Activated naive CD4-positive, alpha-beta T cell treated with anti-CD3 and anti-CD28 coated beads, Interleukin-2, amount 50 U/mL, for 24 hours (primary cell): ENCODE measurements around the gene PRKAG1.

ENCODE experiments used
- H3K27ac Mint-ChIP-seq: one replicate; pipeline ENCODE4 v1.8.0; 2021; ENCODE audit warnings: mild to moderate bottlenecking, mixed read lengths
- H3K27me3 Mint-ChIP-seq: one replicate; pipeline ENCODE4 v1.8.0; 2021; ENCODE audit warnings: mixed read lengths
- H3K36me3 Mint-ChIP-seq: one replicate; pipeline ENCODE4 v1.8.0; 2021; ENCODE audit warnings: mixed read lengths
- H3K4me1 Mint-ChIP-seq: one replicate; pipeline ENCODE4 v1.8.0; 2021; ENCODE audit warnings: mixed read lengths
- H3K4me3 Mint-ChIP-seq: one replicate; pipeline ENCODE4 v1.8.0; 2021; ENCODE audit warnings: mild to moderate bottlenecking, mixed read lengths
- H3K9me3 Mint-ChIP-seq: one replicate; pipeline ENCODE4 v1.8.0; 2021; ENCODE audit warnings: mixed read lengths

Gene PRKAG1

DNA sequence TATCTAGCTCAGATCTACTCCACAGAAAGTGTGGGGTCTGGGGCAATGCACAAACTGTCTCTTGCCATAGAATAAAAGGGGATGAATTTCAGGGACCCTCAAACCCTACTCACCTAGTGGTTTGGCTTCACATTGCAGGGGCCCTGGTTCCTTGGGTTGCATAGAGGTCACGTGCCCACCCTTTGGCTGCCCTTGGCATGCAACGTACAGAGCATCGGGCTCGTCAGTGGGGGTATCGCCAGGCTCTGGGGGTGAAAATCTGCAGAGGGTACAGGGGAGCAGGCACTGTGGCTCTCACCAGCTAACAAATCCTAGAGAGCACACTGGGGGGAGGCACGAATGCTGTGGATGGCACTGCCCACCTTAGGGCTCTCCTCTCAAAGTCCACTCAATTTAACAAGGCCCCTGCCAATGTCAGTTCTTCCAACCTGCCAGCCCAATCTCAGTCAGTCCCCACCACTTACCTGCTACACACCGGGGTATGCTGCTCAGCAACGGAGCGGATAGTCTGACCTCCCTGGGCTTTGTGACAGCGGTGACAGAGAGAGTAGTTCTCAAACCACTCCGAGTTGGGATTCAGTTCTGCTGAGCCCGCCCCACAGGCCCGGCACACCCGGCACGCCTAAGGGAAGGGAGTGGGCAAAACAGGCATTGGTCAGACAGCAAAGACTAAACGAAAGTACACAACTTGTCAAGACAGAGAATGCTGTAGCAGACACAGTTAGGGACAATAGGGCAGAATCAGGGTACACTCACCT lies 34.1 kb upstream of the PRKAG1 start:
- Mint-ChIP-seq H3K4me1 (peaks cover 43% of the 10 kb centered on the region), H3K27ac (no peak overlapping the region), H3K9me3 (no peaks in the 10 kb centered on the region), H3K4me3 (no peak overlapping the region), H3K27me3 (no peaks in the 10 kb centered on the region), H3K36me3 (peaks cover 17% of the 10 kb centered on the region)

DNA sequence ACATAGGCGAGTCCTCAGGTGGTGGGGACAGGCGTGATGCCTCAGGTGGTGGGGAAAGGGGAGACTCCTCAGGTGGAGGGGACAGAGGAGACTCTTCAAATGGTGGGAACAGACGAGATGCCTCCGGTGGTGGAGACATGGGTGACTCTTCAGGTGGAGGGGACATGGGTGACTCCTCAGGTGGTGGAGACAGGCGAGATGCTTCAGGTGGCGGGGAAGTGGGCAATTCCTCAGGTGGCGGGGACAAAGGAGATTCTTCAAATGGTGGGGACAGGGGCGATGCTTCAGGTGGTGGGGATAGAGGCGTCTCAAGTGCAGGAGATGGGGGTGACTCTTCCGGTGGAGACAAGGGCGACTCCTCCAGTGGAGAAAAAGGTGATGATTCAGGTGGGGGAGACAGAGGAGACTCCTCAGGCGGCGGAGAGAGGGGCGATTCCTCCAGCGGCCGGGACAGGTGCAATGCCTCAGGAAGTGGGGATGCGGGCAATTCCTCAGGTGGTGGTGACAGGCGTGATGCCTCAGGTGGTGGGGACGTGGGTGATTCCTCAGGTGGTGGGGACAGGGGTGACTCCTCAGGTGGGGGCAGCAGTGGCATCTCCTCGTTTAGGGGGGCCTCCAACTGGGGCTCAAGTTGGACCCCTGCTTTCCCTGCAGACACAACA lies 33.3 kb upstream of the PRKAG1 start:
- H3K4me1 Mint-ChIP-seq, result peaks cover 36% of the 10 kb centered on the region
- H3K27me3 Mint-ChIP-seq, result no peaks in the 10 kb centered on the region
- no peak overlapping the region for H3K4me3 Mint-ChIP-seq
- no peaks in the 10 kb centered on the region for H3K9me3 Mint-ChIP-seq
- peaks cover 17% of the 10 kb centered on the region for H3K36me3 Mint-ChIP-seq
- H3K27ac Mint-ChIP-seq, result peak overlapping the region; percentile 82

DNA sequence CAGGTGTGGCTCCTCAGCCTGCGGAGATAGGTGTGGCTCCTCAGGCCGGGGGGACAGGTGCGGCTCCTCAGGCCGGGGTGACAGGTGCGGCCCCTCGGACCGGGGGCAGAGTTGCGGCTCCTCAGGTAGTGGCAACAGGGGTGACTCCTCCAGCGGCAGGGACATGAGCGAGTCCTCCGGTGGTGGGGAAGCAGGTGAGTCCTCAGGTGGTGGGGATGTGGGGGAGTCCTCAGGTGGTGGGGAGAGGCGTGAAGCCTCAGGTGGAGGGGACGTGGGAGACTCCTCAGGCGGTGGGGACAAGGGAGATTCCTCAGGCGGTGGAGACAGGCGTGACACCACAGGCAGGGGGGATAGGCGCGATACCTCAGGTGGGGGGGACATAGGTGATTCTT lies 32.8 kb upstream of the PRKAG1 start:
- Mint-ChIP-seq H3K9me3 (no peaks in the 10 kb centered on the region), H3K27me3 (no peaks in the 10 kb centered on the region), H3K27ac (no peak overlapping the region), H3K36me3 (peaks cover 19% of the 10 kb centered on the region), H3K4me1 (peaks cover 30% of the 10 kb centered on the region), H3K4me3 (no peak overlapping the region)

DNA sequence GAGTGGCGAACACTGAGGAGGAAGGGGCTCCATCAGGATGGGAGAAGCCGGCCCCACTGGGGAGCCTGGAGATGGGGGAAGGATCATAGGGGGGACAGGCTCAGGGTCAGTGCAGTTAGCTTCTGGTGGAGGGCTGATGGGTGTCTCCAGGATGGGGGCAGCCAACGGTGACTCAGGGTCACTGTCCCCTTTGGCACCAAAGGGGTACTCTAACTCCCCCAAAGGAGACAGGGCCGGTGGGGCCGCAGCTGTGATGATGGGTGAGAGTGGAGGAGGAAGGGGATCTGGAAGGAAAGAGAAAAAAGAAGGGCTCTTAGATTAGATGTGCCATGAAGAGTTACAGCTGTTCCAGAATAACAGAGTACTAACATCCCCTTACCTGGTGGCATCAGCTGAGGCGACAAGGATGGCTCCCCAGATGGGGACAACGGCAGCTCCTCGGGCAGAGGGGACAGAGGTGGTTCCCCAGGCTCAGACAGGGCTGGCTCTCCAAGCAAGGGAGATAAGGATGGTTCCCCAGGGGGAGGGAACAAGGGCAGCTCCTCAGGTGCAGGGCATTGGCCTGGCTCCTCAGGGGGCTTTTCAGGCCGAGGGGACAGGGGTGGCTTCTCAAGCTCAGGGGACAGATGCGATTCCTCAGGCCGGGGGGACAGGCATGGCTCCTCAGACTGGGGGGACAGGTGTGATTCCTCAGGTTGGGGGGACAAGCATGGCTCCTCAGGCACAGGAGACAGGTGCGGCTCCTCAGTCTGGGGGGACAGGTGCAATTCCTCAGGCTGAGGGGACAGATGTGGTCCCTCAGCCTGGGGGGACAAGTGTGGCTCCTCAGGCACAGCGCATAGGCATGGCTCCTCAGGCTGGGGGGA lies 32.2 kb upstream of the PRKAG1 start:
- Mint-ChIP-seq H3K4me3 (no peak overlapping the region), H3K27ac (no peak overlapping the region), H3K27me3 (no peaks in the 10 kb centered on the region), H3K4me1 (peaks cover 24% of the 10 kb centered on the region), H3K9me3 (no peaks in the 10 kb centered on the region), H3K36me3 (peaks cover 16% of the 10 kb centered on the region)

DNA sequence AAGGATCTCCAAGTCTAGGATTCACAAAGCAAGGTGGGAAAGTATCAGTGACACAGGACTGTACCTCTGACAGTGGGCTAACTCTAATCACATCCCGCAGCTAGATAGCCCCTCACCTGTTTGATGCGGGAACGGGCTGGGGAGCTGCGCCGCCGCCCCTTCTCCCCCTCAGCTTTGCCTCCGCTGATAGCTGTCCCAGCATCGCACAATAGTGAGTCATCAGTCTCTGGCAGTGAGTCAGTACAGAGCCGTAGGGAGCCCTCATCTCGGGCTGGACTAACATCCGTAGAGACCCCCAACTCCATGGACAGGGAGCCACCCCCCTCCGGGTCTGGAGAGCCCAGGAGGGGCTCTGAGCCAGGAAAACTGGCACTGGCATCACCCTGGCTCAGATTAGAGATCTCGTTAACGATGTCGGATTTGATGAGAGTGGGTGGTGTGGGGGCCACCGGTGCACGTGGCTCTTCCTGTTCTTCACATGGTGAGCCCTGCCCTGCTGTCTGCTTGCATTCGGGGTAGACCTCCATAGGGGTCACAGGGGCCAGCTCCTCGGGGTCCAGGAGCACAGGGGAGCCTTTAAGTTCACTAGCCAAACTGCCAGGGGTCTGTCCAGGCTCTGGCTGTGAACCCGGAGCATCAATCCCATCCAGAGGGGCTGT lies 31.1 kb upstream of the PRKAG1 start:
- no peak overlapping the region for H3K4me3 Mint-ChIP-seq
- H3K4me1 Mint-ChIP-seq, result peaks cover 14% of the 10 kb centered on the region
- H3K9me3 Mint-ChIP-seq, result no peaks in the 10 kb centered on the region
- H3K27ac Mint-ChIP-seq, result no peak overlapping the region
- H3K36me3 Mint-ChIP-seq, result peaks cover 16% of the 10 kb centered on the region
- H3K27me3 Mint-ChIP-seq, result no peaks in the 10 kb centered on the region

DNA sequence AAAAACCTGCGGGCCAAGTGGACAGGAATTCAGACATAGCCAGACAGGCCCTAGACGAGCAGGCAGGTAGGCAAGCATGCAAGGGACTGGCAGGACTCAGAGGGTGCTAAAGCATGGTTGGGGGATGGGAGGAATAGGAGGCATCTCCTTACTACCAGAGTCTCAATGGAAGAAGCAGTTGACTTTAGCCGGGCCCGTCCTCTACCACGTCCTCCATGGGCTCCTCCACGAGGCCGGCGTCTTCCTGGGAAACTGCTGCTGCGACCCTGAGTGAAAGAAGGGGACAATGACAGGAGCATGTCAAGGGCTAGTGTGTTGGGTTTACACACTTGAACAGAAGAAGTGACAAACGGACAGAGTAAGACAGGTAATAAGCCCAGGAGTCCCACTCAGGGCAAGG lies 30.4 kb upstream of the PRKAG1 start:
- H3K36me3 Mint-ChIP-seq, result peaks cover 17% of the 10 kb centered on the region
- H3K4me1 Mint-ChIP-seq, result peaks cover 14% of the 10 kb centered on the region
- H3K27me3 Mint-ChIP-seq, result no peaks in the 10 kb centered on the region
- no peaks in the 10 kb centered on the region for H3K9me3 Mint-ChIP-seq
- H3K4me3 Mint-ChIP-seq, result no peak overlapping the region
- H3K27ac Mint-ChIP-seq, result no peak overlapping the region

DNA sequence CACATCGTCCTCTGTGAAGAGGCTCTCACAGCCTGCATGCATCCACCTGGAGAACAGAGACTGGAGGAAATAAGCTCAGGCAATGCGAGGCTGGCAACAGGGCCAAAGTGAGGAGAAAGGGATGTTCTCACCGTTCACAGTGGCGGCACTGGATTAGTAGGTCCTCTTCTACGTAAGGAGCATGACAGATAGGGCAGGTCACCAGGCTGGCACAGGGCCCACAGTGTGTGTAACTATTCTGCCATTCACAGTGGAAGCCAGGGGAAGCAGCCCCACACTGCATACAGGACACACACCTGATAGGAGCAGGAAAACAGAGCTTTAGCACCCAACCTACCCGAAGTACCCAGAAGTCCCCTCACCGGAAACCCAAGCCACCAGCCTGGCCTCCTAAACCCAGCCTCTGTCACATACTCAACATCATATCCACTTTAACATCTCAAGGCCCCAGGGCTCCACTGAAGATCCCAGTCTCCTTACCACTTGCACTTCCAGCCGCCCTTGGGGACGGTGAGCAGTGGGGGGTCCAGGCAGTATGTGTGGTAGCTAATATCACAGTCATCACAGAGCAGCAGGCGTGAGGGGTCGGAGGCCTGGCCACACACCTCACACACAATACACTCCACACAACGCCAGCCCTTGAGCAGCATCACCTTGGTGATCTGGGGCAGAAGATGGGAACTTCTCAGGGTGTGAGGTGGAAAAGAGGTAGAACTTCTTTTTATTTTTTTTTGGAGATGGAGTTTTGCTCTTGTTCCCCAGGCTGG lies 27.7 kb upstream of the PRKAG1 start:
- Mint-ChIP-seq H3K36me3 (peaks cover 13% of the 10 kb centered on the region), H3K4me3 (no peak overlapping the region), H3K4me1 (peaks cover 6% of the 10 kb centered on the region), H3K9me3 (no peaks in the 10 kb centered on the region), H3K27me3 (no peaks in the 10 kb centered on the region), H3K27ac (peak overlapping the region; percentile 46)

DNA sequence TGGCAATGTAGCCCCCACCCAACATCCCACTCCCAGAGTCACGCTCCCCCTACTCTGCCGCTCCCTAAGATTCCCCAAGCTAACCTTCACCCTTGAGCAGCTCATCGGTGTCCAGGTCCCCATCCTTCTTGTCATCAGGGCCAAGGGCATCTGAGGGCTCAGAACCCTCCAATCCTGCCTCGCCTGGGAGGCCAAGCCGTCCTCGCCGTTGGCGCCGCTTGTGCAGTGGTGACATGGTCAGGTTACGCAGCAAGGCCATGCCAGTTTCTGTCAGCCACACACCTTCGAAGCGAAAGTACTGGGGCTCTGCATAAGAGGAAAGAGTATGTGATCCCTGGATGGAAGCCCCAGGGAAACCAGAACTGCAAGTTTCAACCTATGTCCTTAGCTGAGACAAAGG lies 26.1 kb upstream of the PRKAG1 start:
- Mint-ChIP-seq H3K36me3 (peaks cover 13% of the 10 kb centered on the region), H3K27me3 (no peaks in the 10 kb centered on the region), H3K9me3 (no peaks in the 10 kb centered on the region), H3K27ac (no peak overlapping the region), H3K4me3 (no peak overlapping the region), H3K4me1 (peaks cover 6% of the 10 kb centered on the region)

DNA sequence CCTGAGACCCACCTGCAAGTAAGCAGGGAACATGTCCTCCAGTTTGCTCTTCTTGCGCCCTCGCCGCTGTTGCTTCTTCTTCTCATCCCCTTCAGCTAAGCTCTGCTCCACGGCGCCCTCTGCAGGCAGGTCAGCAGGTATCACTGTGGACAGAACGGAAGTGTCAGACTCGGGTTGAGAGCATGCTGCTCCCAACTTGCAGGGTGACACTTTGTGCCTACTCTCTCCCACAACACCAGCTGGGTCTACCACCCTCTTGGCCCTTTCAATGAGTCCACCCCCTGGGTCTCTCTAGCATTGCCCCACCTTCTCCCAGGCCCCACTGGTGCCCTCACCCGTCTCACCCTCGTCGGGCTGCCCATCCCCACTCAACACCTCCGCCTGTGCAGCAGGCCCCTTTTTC lies 25.3 kb upstream of the PRKAG1 start:
- H3K27ac Mint-ChIP-seq, result no peak overlapping the region
- peaks cover 12% of the 10 kb centered on the region for H3K36me3 Mint-ChIP-seq
- H3K27me3 Mint-ChIP-seq, result no peaks in the 10 kb centered on the region
- no peak overlapping the region for H3K4me3 Mint-ChIP-seq
- H3K4me1 Mint-ChIP-seq, result peaks cover 6% of the 10 kb centered on the region
- H3K9me3 Mint-ChIP-seq, result no peaks in the 10 kb centered on the region

DNA sequence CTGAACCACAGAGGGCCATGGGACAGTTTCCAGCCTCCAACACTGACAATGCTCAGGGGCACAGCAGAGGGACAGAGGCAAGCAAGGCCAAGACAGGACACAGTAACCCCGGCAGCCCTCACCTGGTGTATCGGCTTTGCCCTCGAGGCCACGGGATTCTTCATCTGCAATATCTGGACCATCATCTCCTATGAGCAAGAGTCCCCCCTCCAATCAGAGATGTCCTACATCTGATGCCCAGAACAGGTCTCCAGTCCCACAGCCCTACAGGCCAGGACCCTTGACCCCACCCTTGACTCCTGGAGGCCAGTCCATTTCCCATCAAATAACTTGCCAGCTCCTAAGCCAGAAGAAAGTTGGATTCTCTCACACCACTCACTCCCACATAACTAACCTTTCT lies 24.7 kb upstream of the PRKAG1 start:
- H3K27ac Mint-ChIP-seq, result no peak overlapping the region
- peaks cover 14% of the 10 kb centered on the region for H3K36me3 Mint-ChIP-seq
- H3K4me1 Mint-ChIP-seq, result peaks cover 6% of the 10 kb centered on the region
- no peaks in the 10 kb centered on the region for H3K27me3 Mint-ChIP-seq
- H3K9me3 Mint-ChIP-seq, result no peaks in the 10 kb centered on the region
- no peak overlapping the region for H3K4me3 Mint-ChIP-seq

DNA sequence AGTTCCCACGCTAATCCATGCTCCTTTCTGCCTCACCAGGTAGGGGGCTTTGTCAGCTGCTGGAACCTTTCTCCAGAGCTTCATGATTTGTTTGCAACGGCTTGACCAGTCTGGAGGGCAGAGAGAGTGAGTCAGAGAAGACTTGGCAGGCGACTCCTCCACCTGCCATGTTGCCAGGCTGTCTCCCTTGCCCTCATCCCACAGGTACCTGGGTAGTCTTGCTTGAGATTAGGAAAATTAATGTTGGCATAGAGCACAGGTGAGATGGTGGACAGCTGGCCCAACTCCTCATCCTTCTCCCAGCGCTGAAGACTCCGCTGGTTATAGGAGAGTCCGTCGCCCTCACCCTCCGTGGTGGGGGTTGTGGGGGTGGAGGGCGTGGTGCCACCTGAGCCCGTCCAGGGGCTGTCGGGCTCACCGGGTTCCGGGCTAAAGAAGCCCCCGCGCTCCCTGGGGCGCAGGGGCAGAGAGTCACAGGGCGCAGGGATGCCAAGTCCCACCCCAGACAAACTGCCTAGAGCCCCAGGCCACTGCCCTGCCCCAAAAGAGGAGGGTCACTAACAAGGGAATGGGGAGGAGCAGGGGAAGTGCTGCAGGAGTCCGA lies 23.4 kb upstream of the PRKAG1 start:
- no peak overlapping the region for H3K27ac Mint-ChIP-seq
- H3K4me1 Mint-ChIP-seq, result peaks cover 6% of the 10 kb centered on the region
- H3K27me3 Mint-ChIP-seq, result no peaks in the 10 kb centered on the region
- H3K4me3 Mint-ChIP-seq, result no peak overlapping the region
- H3K36me3 Mint-ChIP-seq, result peaks cover 9% of the 10 kb centered on the region
- H3K9me3 Mint-ChIP-seq, result no peaks in the 10 kb centered on the region

DNA sequence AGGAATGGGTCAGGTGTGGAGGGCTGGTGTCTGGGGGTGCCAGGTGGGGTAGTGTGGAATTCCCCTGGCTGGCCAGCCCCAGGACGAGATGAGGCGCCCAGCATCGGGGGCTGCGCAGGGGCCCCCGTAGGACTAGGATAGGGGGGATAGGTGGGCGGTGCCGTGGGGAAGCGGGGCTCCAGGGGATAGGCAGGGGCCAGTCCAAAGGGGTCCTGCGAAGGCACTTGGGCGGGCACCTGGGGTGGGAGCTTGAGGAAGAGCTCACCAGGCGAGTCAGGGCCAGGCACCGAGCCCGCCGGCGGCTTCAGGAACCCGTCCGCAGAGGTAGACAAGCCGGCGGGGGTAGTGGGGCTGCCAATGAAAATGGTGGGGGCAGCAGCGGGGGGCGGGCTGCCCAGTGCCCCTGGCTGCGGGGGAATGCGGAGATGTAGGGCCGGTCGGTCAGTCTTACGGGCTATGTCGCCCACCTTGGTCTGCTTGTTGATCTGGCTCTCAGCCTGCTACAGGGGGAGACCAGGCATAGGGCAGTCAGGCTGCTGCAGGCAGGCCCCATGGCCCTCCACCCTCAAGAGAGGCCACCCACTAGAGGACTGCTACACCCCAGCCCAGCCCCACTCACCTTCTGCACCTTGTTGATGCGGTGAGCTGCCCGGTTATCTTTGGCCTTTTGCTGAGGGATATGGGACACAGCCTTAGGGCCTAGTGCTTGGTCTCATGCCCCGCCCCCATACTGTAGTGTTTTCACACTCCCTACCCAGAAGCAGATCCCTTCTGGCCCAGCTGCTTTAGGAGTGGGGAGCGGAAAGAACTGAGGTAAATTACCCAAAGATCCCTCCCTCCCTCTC lies 22.7 kb upstream of the PRKAG1 start:
- peaks cover 6% of the 10 kb centered on the region for H3K4me1 Mint-ChIP-seq
- no peaks in the 10 kb centered on the region for H3K27me3 Mint-ChIP-seq
- peaks cover 7% of the 10 kb centered on the region for H3K36me3 Mint-ChIP-seq
- H3K4me3 Mint-ChIP-seq, result no peak overlapping the region
- no peak overlapping the region for H3K27ac Mint-ChIP-seq
- no peaks in the 10 kb centered on the region for H3K9me3 Mint-ChIP-seq

DNA sequence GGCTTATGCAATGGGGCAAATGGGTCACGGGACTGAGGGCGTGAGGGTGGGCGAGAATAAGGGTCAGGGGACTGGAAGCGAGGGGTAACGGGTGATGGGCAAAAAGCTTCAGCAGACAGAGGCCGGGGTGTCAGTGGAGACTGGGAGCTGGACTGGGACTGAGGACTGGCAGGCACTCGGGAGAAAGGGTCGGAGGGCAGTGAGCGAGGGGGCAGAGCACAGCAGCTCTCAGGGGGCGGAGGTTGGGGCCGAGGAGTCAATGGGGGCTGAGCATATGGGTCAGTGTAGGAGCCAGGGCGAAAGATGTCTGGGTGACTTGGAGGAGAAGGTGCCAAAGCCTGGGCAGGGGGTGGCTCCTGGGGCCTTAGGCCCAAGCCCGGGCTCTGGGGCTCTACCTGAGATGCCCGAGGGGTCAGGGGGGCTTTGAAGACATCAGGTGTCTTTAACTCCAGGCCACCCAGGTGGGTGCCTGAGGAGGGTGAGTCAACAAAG lies 21.8 kb upstream of the PRKAG1 start:
- H3K9me3 Mint-ChIP-seq, result no peaks in the 10 kb centered on the region
- H3K27me3 Mint-ChIP-seq, result no peaks in the 10 kb centered on the region
- H3K4me1 Mint-ChIP-seq, result peaks cover 6% of the 10 kb centered on the region
- H3K27ac Mint-ChIP-seq, result no peak overlapping the region
- peaks cover 7% of the 10 kb centered on the region for H3K36me3 Mint-ChIP-seq
- no peak overlapping the region for H3K4me3 Mint-ChIP-seq
